NOMO-1 treated with dmso at 0.1 percent for 144 hours (cell line): ENCODE data around the gene PTPRB.

Experiments
- DNase-seq: peaks from one replicate; lab custom pipeline; 2025; ENCODE audit not compliant: unreplicated experiment; lab: John Stamatoyannopoulos, UW

PTPRB gene

DNA sequence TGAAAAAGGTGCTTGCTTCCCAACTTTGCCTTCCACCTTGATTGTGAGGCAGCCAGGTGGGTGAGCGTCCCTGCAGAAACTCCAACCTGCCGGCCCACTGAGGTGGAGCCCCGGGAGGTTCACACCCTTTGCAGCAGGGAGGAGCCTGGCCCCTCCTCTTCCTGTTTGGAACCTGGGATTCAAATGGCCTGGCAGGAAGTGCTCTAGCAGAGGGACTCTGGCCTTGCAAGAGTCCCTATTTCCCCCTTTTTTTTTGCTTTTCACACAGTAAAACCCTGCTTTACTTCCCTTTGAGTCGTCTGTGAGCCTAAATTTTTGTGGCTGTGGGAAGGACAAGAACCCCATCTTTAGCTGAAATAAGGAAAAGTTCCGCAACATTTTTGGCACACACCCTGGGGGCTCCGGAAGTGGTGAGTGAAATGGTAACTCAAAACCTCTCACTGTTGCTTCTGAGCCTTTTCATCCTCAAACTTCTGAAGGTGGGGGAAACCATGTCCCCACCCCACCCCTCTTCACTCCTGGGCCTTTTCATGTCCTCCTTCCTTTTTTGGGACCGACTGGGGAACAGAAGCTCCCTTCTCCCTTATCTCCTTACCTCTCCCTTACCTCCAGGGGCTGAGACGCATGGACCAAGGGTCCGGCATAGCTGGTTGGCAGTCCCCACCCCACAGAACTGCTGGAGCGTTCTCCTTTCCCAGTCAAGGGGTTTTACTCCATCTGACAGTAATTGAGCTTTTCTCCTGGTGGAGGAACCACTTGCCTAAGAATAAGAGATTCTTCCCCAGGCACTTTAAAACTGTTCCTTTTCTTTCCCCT, 169.1 kb downstream of the PTPRB start:
- DNase-seq: peak; percentile 60

GRCh38 chr12:70467476-70467875, 169.8 kb downstream of the PTPRB start:
- no peak for DNase-seq

DNA sequence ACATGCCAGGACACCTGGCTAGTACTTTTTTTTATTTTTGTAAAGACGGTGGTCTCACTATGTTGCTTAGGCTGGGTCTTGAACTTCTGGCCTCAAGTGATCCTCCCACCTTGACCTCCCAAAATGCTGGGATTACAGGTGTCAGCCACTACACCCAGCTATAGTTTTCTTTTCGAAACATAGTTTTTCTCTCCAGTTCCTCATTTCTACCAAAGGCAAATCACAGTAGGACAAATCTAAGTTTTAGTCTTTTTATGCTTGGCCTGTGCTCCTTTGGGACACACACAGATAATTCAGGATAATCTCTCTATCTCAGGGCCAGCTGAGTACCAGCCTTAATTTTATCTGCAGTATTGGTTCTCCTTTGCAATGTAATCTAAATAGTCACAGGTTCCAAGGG, 170.5 kb downstream of the PTPRB start:
- DNase-seq: no peak
